ENCODE measurements around the gene XXYLT1. TPM values are rescaled to one million over a fixed set of nuclear protein-coding genes. Genes with fewer than 3 reads are reported as not detected.

Gene XXYLT1
- total and polyA plus RNA-seq, 10 of the 15 experiments (the other 5 are each of a cell fraction or from before 2014, with no cell fraction given): 1.2 to 14.2 (median 9.3) TPM

DNA sequence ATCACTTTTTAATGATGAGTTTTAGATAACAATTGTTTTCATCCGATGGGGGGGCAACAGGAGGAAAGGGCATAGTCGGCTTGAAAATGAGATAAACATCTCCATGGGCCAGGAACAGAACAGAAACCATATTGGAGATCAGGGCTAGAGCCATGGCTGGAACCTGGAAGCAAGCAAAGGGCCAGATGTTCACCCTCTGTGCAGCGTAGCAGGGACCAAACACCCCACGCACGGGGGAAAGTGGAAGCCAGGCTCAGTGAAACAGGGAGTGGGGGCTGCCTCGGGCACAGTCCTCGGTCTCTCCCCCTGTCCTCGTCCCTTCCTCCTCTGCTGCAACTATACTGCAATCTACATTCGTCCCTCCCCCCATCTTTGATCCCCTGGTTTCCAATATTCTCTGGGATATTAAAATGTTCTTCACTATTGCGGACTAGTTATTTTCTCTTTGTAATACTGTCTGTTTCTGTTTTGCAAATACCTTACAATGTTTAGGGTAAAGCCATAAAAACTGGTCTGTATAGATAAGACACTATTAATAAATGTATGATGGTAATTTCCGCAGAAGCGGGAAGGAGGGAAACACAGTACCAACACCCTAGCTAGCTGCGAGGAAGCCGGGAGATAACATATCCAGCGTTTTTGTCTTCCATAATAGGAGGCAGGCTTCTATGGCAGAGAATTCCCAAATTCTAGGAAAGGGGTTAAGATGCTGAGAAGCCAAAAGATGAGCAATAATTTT lies 121.5 kb downstream of the XXYLT1 start:
- no peaks in the 10 kb centered on the region for H3K9me3 ChIP-seq (replicated peaks; ENCODE audit: control insufficient read depth, insufficient read depth, low read length)
- ChIA-PET CTCF (interaction anchor here (0.7 to 4.2 kb wide), 12 partner anchors 17 to 478 kb away, joined by 3 to 44 read pairs (median 4); partner anchors contain the start of gene LSG1), POLR2A (interaction anchor here (0.8 to 5.7 kb wide), 15 partner anchors 18 to 477 kb away, joined by 3 to 136 read pairs (median 4); partner anchors contain the start of genes LSG1 and XXYLT1), RAD21 (ENCODE audit: unreplicated experiment) (interaction anchor here (0.6 to 6.6 kb wide), 23 partner anchors 10 to 477 kb away, joined by 3 to 111 read pairs (median 7); partner anchors contain the start of genes LSG1 and PPP1R2), SMC1A (ENCODE audit: uncharacterized antibody, unreplicated experiment) (interaction anchor here (0.9 to 8.7 kb wide), 21 partner anchors 9 to 477 kb away, joined by 3 to 178 read pairs (median 8); partner anchors contain the start of genes LSG1 and XXYLT1)
- H3K27ac ChIP-seq (ENCODE audit: control insufficient read depth, insufficient read depth): peak overlapping the region; percentile 91
- peaks cover 41% of the 10 kb centered on the region for H3K79me2 ChIP-seq (ENCODE audit: control insufficient read depth, insufficient read depth, low read length)
- ATAC-seq (peak; percentile 25), FAIRE-seq (no peak), DNase-seq (ENCODE audit: low read depth, low spot score) (no peak)
- WGBS (ENCODE audit: insufficient coverage, insufficient replicate concordance, low lambda C conversion rate, missing lambda C conversion rate): 56% methylated on average over 15 of the region's 15 CpGs
- no peak overlapping the region for H2AFZ ChIP-seq (ENCODE audit: control insufficient read depth, low read depth, low read length)
- intact Hi-C loops (cut with micrococcal nuclease; ENCODE audit: unreplicated experiment): loop anchor here (1.0 to 2.0 kb wide), 2 partner anchors 55 to 109 kb away; no protein-coding TSS in a partner anchor
- H3K9ac ChIP-seq (ENCODE audit: control insufficient read depth, insufficient read depth, low read length): peak overlapping the region; percentile 87
- in situ Hi-C loops (cut with MboI): loop anchor here (5.0 to 25.0 kb wide), 3 partner anchors 108 to 1288 kb away; partner anchors contain the start of genes PPP1R2 and UBXN7
- peaks cover 49% of the 10 kb centered on the region for H3K4me1 ChIP-seq (ENCODE audit: control insufficient read depth, insufficient read depth, low read length)
- BruUV-seq (replicated peaks): no TSS peak
- H3K4me3 ChIP-seq: peak overlapping the region; percentile 93
- no peaks in the 10 kb centered on the region for H3K27me3 ChIP-seq (replicated peaks in 1 of 2; ENCODE audit: control insufficient read depth in 2 of 2, insufficient read depth in 2 of 2, low read length in 1 of 2)
- no peaks in the 10 kb centered on the region for H4K20me1 ChIP-seq (ENCODE audit: control insufficient read depth, insufficient read depth)
- H3K4me2 ChIP-seq (ENCODE audit: control insufficient read depth, insufficient read depth): peak overlapping the region; percentile 99
- H3K36me3 ChIP-seq (ENCODE audit: control insufficient read depth in 2 of 2, insufficient read depth in 2 of 2, low read length in 1 of 2): peaks cover 0 to 6% of the 10 kb centered on the region in 2 experiments; a peak in 2 of 4 replicates
- TF ChIP-seq, protein P1, sequence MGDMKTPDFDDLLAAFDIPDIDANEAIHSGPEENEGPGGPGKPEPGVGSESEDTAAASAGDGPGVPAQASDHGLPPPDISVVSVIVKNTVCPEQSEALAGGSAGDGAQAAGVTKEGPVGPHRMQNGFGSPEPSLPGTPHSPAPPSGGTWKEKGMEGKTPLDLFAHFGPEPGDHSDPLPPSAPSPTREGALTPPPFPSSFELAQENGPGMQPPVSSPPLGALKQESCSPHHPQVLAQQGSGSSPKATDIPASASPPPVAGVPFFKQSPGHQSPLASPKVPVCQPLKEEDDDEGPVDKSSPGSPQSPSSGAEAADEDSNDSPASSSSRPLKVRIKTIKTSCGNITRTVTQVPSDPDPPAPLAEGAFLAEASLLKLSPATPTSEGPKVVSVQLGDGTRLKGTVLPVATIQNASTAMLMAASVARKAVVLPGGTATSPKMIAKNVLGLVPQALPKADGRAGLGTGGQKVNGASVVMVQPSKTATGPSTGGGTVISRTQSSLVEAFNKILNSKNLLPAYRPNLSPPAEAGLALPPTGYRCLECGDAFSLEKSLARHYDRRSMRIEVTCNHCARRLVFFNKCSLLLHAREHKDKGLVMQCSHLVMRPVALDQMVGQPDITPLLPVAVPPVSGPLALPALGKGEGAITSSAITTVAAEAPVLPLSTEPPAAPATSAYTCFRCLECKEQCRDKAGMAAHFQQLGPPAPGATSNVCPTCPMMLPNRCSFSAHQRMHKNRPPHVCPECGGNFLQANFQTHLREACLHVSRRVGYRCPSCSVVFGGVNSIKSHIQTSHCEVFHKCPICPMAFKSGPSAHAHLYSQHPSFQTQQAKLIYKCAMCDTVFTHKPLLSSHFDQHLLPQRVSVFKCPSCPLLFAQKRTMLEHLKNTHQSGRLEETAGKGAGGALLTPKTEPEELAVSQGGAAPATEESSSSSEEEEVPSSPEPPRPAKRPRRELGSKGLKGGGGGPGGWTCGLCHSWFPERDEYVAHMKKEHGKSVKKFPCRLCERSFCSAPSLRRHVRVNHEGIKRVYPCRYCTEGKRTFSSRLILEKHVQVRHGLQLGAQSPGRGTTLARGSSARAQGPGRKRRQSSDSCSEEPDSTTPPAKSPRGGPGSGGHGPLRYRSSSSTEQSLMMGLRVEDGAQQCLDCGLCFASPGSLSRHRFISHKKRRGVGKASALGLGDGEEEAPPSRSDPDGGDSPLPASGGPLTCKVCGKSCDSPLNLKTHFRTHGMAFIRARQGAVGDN (IDR thresholded peaks at IDR 0.05): peak; percentile 69; the same call in 1 of the 2 replicates
- TF ChIP-seq ATF7 (IDR thresholded peaks at IDR 0.05; ENCODE audit: low read depth) (no peak), ZNF24 (IDR thresholded peaks at IDR 0.05) (no peak), MYC (IDR thresholded peaks at IDR 0.05; ENCODE audit: insufficient read depth, insufficient read length, insufficient replicate concordance, low read length, severe bottlenecking) (no peak), STAT3 (IDR thresholded peaks at IDR 0.05; ENCODE audit: low read depth, low read length) (no peak), RAD51 (IDR thresholded peaks at IDR 0.05) (no peak), CHD4 (IDR thresholded peaks at IDR 0.05) (no peak), ETV6 (conservative IDR thresholded peaks at IDR 0.05 in 1 of 2, IDR thresholded peaks at IDR 0.05 in 1 of 2; ENCODE audit: borderline replicate concordance in 1 of 2, low read depth in 1 of 2) (no peak), TCF12 (IDR thresholded peaks at IDR 0.05; ENCODE audit: low read depth, low read length) (0 out of 2 replicates have a peak, but pooled peaks have one; percentile 36), FOS (IDR thresholded peaks at IDR 0.05; ENCODE audit: borderline replicate concordance, extremely low read depth, insufficient read length) (no peak), ZSCAN29 (IDR thresholded peaks at IDR 0.05) (no peak), NFYB (IDR thresholded peaks at IDR 0.05; ENCODE audit: insufficient read depth, low read depth, low read length) (no peak)
- TF ChIP-seq, protein P2, sequence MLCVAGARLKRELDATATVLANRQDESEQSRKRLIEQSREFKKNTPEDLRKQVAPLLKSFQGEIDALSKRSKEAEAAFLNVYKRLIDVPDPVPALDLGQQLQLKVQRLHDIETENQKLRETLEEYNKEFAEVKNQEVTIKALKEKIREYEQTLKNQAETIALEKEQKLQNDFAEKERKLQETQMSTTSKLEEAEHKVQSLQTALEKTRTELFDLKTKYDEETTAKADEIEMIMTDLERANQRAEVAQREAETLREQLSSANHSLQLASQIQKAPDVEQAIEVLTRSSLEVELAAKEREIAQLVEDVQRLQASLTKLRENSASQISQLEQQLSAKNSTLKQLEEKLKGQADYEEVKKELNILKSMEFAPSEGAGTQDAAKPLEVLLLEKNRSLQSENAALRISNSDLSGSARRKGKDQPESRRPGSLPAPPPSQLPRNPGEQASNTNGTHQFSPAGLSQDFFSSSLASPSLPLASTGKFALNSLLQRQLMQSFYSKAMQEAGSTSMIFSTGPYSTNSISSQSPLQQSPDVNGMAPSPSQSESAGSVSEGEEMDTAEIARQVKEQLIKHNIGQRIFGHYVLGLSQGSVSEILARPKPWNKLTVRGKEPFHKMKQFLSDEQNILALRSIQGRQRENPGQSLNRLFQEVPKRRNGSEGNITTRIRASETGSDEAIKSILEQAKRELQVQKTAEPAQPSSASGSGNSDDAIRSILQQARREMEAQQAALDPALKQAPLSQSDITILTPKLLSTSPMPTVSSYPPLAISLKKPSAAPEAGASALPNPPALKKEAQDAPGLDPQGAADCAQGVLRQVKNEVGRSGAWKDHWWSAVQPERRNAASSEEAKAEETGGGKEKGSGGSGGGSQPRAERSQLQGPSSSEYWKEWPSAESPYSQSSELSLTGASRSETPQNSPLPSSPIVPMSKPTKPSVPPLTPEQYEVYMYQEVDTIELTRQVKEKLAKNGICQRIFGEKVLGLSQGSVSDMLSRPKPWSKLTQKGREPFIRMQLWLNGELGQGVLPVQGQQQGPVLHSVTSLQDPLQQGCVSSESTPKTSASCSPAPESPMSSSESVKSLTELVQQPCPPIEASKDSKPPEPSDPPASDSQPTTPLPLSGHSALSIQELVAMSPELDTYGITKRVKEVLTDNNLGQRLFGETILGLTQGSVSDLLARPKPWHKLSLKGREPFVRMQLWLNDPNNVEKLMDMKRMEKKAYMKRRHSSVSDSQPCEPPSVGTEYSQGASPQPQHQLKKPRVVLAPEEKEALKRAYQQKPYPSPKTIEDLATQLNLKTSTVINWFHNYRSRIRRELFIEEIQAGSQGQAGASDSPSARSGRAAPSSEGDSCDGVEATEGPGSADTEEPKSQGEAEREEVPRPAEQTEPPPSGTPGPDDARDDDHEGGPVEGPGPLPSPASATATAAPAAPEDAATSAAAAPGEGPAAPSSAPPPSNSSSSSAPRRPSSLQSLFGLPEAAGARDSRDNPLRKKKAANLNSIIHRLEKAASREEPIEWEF (IDR thresholded peaks at IDR 0.05; ENCODE audit: insufficient replicate concordance, low read depth, low read length): no peak
